Astrocyte (in vitro differentiated cells and primary cell): Measurements from ENCODE around the gene APMAP. TPM values are rescaled to one million over a fixed set of nuclear protein-coding genes. Genes with fewer than 3 reads are reported as not detected.

Source experiments
- DNase-seq: peaks from one replicate; pipeline ENCODE4 v3.0.0-alpha.2; 2010; ENCODE audit warnings: low read depth
- FAIRE-seq: peaks from 2 replicates; lab custom pipeline; 2011; peaks lifted over from hg19 to GRCh38; lab: Jason Lieb, UNC
- H2AFZ ChIP-seq: 2 replicates; pipeline ENCODE4 v1.6.0; 2012; ENCODE audit warnings: low read depth, low read length, inconsistent platforms
- H3K27ac ChIP-seq: 2 replicates; pipeline ENCODE4 v1.5.1; 2011; ENCODE audit warnings: low read depth, low read length, inconsistent platforms
- H3K27me3 ChIP-seq: 2 replicates; pipeline ENCODE4 v1.6.0; 2011; ENCODE audit warnings: low read length, inconsistent platforms; ENCODE audit not compliant: insufficient read depth
- H3K36me3 ChIP-seq: 2 replicates; pipeline ENCODE4 v1.5.1; 2011; ENCODE audit warnings: low read length, inconsistent platforms; ENCODE audit not compliant: insufficient read depth
- H3K4me1 ChIP-seq: 2 replicates; pipeline ENCODE4 v1.5.1; 2011; ENCODE audit warnings: low read length, inconsistent platforms; ENCODE audit not compliant: insufficient read depth
- H3K4me2 ChIP-seq: 2 replicates; pipeline ENCODE4 v1.6.0; 2012; ENCODE audit warnings: low read length, inconsistent platforms
- H3K4me3 ChIP-seq: 2 replicates; pipeline ENCODE4 v1.5.1; 2011; ENCODE audit warnings: low read depth, mild to moderate bottlenecking, low read length, inconsistent platforms; ENCODE audit not compliant: insufficient read depth
- H3K79me2 ChIP-seq: 2 replicates; pipeline ENCODE4 v1.6.0; 2012; ENCODE audit warnings: mild to moderate bottlenecking, low read length, inconsistent platforms; ENCODE audit not compliant: insufficient read depth
- H3K9ac ChIP-seq: 2 replicates; pipeline ENCODE4 v1.6.0; 2012; ENCODE audit warnings: mild to moderate bottlenecking, low read length, inconsistent platforms
- H3K9me3 ChIP-seq: 2 replicates; pipeline ENCODE4 v1.5.1; 2012; ENCODE audit warnings: low read depth, mild to moderate bottlenecking, low read length, inconsistent platforms; ENCODE audit not compliant: insufficient read depth
- H4K20me1 ChIP-seq: 2 replicates; pipeline ENCODE4 v1.6.0; 2012; ENCODE audit warnings: low read length, inconsistent platforms; ENCODE audit not compliant: insufficient read depth
- H3K27ac Mint-ChIP-seq: one replicate; pipeline ENCODE4 v1.8.0; 2021; ENCODE audit warnings: mild to moderate bottlenecking, mixed read lengths; ENCODE audit not compliant: unreplicated experiment
- H3K27me3 Mint-ChIP-seq: one replicate; pipeline ENCODE4 v1.8.0; 2021; ENCODE audit warnings: low read depth, mixed read lengths; ENCODE audit not compliant: unreplicated experiment
- H3K36me3 Mint-ChIP-seq: one replicate; pipeline ENCODE4 v1.8.0; 2021; ENCODE audit warnings: low read depth, mixed read lengths; ENCODE audit not compliant: unreplicated experiment
- H3K4me1 Mint-ChIP-seq: one replicate; pipeline ENCODE4 v1.8.0; 2021; ENCODE audit warnings: low read depth, mixed read lengths; ENCODE audit not compliant: unreplicated experiment
- H3K4me3 Mint-ChIP-seq: one replicate; pipeline ENCODE4 v1.8.0; 2021; ENCODE audit warnings: mild to moderate bottlenecking, moderate library complexity, mixed read lengths; ENCODE audit not compliant: unreplicated experiment
- H3K9me3 Mint-ChIP-seq: one replicate; pipeline ENCODE4 v1.8.0; 2021; ENCODE audit warnings: mild to moderate bottlenecking, mixed read lengths; ENCODE audit not compliant: unreplicated experiment
- CTCF ChIP-seq: IDR thresholded peaks from 2 replicates; pipeline ENCODE4 v1.5.1; 2011; ENCODE audit warnings: low read depth, mild to moderate bottlenecking, inconsistent platforms, low read length, moderate library complexity; ENCODE audit not compliant: insufficient read depth
- EZH2 ChIP-seq: IDR thresholded peaks from 2 replicates; pipeline ENCODE4 v1.6.1; 2012; ENCODE audit warnings: mild to moderate bottlenecking, low read length, inconsistent platforms; ENCODE audit not compliant: insufficient read depth
- total RNA-seq: library from RNA; stranded (reverse); gene quantifications from 2 replicates; pipeline ENCODE4 v1.2.1, GENCODE V29; 2021

Gene APMAP
- total RNA-seq, 1 donor from 2014 or later, result 110 TPM

GRCh38 chr20:25018841-25019240 lies 26.3 kb upstream of the APMAP start:
- Histone ChIP-seq H3K4me3 (no peak overlapping the region), H4K20me1 (no peaks in the 10 kb centered on the region), H3K4me1 (no peaks in the 10 kb centered on the region), H3K9ac (no peak overlapping the region), H2AFZ (no peak overlapping the region), H3K9me3 (no peaks in the 10 kb centered on the region), H3K36me3 (no peaks in the 10 kb centered on the region), H3K79me2 (no peaks in the 10 kb centered on the region), H3K27me3 (no peaks in the 10 kb centered on the region), H3K27ac (no peak overlapping the region), H3K4me2 (no peak overlapping the region)
- H3K9me3 Mint-ChIP-seq, result no peaks in the 10 kb centered on the region
- H3K4me3 Mint-ChIP-seq, result no peak overlapping the region
- H3K4me1 Mint-ChIP-seq, result no peaks in the 10 kb centered on the region
- FAIRE-seq (no peak), DNase-seq (no peak)
- H3K36me3 Mint-ChIP-seq, result no peaks in the 10 kb centered on the region
- H3K27me3 Mint-ChIP-seq, result peaks cover 36% of the 10 kb centered on the region
- TF ChIP-seq CTCF (no peak), EZH2 (no peak)
- no peak overlapping the region for H3K27ac Mint-ChIP-seq

- Histone ChIP-seq H3K9ac (no peak overlapping the region), H3K9me3 (no peaks in the 10 kb centered on the region), H3K79me2 (no peaks in the 10 kb centered on the region), H3K27ac (no peak overlapping the region), H3K4me2 (no peak overlapping the region), H3K4me1 (no peaks in the 10 kb centered on the region), H4K20me1 (no peaks in the 10 kb centered on the region), H3K36me3 (no peaks in the 10 kb centered on the region), H3K27me3 (no peaks in the 10 kb centered on the region), H3K4me3 (no peak overlapping the region), H2AFZ (no peak overlapping the region)
- TF ChIP-seq EZH2, result no peak
- no peak for TF ChIP-seq CTCF
- H3K9me3 Mint-ChIP-seq, result no peaks in the 10 kb centered on the region
- FAIRE-seq (no peak), DNase-seq (no peak)
- H3K27me3 Mint-ChIP-seq, result peaks cover 35% of the 10 kb centered on the region
- no peak overlapping the region for H3K4me3 Mint-ChIP-seq
- H3K4me1 Mint-ChIP-seq, result no peaks in the 10 kb centered on the region
- H3K36me3 Mint-ChIP-seq, result no peaks in the 10 kb centered on the region
- no peak overlapping the region for H3K27ac Mint-ChIP-seq
Observed at GRCh38 chr20:25018425-25018824, 25.9 kb upstream of the APMAP start.

- H3K4me3 Mint-ChIP-seq, result no peak overlapping the region
- Histone ChIP-seq H3K79me2 (no peaks in the 10 kb centered on the region), H3K27me3 (no peaks in the 10 kb centered on the region), H3K36me3 (no peaks in the 10 kb centered on the region), H3K9me3 (no peaks in the 10 kb centered on the region), H4K20me1 (no peaks in the 10 kb centered on the region), H3K4me3 (no peak overlapping the region), H3K9ac (no peak overlapping the region), H3K4me1 (no peaks in the 10 kb centered on the region), H3K27ac (no peak overlapping the region), H3K4me2 (no peak overlapping the region), H2AFZ (no peak overlapping the region)
- FAIRE-seq (no peak), DNase-seq (no peak)
- H3K9me3 Mint-ChIP-seq, result no peaks in the 10 kb centered on the region
- TF ChIP-seq EZH2 (no peak), CTCF (no peak)
- no peaks in the 10 kb centered on the region for H3K4me1 Mint-ChIP-seq
- peaks cover 33% of the 10 kb centered on the region for H3K27me3 Mint-ChIP-seq
- no peak overlapping the region for H3K27ac Mint-ChIP-seq
- H3K36me3 Mint-ChIP-seq, result no peaks in the 10 kb centered on the region
Observed at GRCh38 chr20:25017257-25017803, 24.8 kb upstream of the APMAP start.
